AG08395 (cell line): ENCODE measurements around the gene RYR1.
"Not testable (repeated sequence)": the region's sequence is repeated elsewhere in the genome, so short reads cannot be mapped to it uniquely, and the experiment has no call there.

Experiments
- DNase-seq: peaks from one replicate; pipeline ENCODE4 v3.0.0; 2012; ENCODE audit warnings: mixed read lengths, low spot score

Gene RYR1

GRCh38 chr19:38427035-38427677 lies 6.3 kb upstream of the RYR1 start:
- DNase-seq: not testable (repeated sequence)

DNA sequence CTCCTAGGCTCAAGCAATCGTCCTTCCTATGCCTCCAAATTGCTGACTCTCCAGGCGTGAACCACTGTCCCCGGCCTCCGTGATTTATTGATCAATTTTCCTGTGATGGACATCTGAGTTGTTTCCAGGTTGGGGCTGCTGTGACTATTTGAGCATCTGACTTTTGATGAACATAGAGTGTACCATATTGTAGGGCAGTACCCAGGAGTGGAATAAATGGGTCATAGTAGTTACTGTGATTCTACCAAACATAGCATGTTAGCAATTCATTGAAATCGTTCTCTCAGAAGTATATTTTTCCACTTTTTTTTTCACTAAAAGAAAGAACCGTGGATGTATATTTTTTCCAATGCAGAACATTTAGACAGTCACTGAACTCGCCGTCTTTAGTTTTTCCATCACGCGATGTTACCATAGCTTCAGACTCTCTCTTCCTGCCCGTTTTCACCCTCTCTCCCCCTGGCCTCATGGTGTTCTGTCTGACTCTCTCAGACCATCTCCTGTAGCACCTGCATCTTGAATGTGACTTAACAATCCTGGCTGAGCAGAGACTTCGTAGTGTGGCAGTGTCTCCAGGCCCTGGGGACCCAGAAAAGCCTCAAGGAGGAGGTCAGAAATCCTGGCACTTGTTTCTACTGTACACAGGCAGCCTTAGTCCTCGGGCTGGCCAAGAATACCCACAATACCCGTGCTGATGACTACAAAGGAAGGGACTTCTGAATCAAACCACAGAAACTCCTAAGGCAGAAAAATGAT lies 4.3 kb upstream of the RYR1 start:
- DNase-seq: no peak

- DNase-seq: no peak
These were observed 3.7 kb upstream of the RYR1 start for GRCh38 chr19:38429811-38430156.

GRCh38 chr19:38430931-38431330 lies 2.6 kb upstream of the RYR1 start:
- no peak for DNase-seq

DNA sequence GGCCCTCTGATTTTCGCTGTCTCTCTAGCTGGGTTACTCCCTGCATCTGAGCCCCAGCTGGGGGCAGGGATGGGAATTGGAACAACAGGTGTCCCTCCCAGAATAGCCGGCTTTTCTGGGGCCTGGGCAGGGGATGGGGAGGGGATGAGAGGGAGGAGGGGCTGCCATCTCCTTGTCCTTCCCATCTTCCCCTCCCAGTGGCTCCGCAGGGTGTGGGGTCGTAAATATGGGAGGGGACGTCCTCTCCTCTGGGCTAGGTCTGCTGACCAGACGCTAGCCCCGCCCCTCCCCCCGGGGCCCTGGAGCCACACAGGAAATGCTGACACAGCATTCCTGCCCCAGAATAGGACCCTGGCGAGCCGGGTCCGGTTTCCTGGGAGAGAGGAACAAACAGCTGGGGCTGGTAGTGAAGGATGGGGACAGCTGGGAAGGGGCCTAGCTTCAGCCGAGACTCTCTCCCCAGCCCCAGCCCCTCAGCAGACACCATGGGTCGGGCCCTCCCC lies 1.1 kb downstream of the RYR1 start:
- no peak for DNase-seq

GRCh38 chr19:38437295-38437694 lies 3.8 kb downstream of the RYR1 start:
- DNase-seq: no peak

- DNase-seq: no peak
These were observed 4.4 kb downstream of the RYR1 start for GRCh38 chr19:38437917-38438316.

DNA sequence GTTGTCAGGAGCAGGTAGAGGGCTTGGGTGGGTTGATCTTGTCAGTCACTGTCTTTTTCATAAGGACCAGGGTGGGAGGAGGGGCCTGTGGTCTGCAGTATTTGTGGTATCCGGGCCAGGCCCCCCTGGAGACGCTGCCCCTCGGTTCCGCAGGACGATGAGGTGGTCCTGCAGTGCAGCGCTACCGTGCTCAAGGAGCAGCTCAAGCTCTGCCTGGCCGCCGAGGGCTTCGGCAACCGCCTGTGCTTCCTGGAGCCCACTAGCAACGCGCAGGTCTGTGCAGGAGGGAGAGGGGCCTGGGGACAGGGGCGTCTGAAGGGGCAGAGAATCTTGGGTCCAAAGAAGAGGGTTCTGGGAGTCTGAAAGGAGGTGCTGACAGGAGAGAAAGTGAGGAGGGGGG lies 7.1 kb downstream of the RYR1 start:
- no peak for DNase-seq

- DNase-seq: no peak
These were observed 8.3 kb downstream of the RYR1 start for GRCh38 chr19:38441657-38442348.

GRCh38 chr19:38442736-38443135 lies 9.2 kb downstream of the RYR1 start:
- DNase-seq: no peak

DNA sequence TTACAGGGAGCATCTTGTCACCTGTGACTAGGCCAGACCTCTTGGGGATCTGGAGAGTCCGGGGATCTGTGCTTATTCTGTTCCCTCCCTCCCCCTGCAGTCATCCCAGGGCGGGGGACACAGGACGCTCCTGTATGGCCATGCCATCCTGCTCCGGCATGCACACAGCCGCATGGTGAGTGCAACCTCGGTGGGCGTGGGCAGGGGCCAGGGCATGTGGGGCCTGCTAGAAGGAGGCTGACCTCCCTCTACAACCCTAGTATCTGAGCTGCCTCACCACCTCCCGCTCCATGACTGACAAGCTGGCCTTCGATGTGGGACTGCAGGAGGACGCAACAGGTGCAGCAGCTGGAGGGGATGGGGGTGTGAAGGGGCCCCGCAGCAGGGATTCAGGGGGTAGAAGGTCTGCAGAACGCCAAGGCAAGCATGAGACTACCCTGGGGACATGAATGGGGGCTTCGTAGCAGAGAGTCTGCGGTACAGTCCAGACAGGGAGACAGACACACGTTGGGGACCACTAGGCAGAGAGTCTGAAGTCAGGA lies 10.0 kb downstream of the RYR1 start:
- DNase-seq: no peak

GRCh38 chr19:38444026-38444425 lies 10.5 kb downstream of the RYR1 start:
- no peak for DNase-seq

DNA sequence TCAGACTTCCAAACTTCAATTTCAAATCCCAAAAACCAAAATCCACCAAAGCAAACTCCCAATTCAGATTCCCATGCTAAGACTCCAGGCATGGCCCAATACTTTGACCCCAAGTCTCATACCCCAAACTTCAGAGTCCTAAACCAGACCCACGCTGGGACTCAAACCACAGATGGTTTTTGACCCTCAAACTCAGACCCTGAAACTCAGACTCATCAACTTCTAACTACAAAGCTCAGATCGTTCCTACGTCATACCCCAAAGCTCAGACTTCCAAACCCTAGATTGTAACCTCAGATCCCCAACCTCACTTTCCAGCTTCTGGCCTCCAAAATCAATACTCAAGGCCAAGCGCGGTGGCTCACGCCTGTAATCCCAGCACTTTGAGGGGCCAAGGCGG lies 11.9 kb downstream of the RYR1 start:
- DNase-seq: no peak

DNA sequence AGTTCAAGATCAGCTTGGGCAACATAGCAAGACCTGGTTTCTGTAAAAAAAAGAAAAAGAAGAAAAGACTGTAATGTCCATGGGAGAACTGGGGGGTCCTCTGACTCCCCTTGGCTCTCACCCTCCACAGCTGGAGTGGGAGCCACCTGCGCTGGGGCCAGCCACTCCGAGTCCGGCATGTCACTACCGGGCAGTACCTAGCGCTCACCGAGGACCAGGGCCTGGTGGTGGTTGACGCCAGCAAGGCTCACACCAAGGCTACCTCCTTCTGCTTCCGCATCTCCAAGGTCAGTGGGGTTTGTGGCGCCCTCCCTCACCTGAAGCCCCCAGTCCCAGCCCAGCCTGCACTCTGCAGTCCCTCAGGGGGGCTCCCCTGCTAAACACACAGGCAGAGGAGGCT lies 14.7 kb downstream of the RYR1 start:
- DNase-seq: no peak

- DNase-seq: no peak
These were observed 16.0 kb downstream of the RYR1 start for GRCh38 chr19:38449518-38449917.

DNA sequence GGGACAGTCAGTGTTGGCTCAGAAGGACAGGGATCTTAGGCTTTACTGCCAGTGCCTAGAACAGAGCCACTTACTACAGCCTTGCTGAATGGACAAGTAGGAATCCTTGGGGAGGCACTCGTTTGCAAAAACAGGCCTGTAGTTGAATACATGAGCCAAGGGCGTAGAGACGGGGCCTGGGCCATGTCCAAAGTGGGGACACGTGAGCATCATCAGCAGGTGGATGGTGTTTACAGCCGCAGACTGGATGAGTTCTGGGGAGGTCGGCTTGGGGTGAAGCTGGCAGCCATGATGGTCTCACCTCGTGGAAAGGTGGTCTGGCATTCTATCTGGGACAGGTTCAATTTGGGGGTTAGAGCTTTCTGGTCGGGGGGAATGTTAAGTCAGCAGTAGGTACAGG lies 17.5 kb downstream of the RYR1 start:
- no peak for DNase-seq

DNA sequence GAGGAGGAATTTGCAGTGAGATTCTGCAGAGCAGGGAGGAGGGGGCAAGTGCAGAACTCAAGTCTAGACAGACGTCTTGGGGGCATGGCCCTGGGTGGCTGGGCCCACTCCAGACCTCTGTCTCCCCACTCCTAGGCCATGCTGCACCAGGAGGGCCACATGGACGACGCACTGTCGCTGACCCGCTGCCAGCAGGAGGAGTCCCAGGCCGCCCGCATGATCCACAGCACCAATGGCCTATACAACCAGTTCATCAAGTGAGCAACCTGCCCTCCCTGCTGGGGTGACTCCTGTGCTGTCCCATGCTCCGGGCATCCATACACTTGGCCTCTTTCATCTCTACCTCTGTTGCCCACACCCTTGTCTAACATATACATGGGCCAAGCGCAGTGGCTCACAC lies 18.1 kb downstream of the RYR1 start:
- DNase-seq: no peak

GRCh38 chr19:38452430-38453366 lies 19.2 kb downstream of the RYR1 start:
- DNase-seq: no peak

- DNase-seq: no peak
These were observed 20.1 kb downstream of the RYR1 start for GRCh38 chr19:38453596-38453995.

DNA sequence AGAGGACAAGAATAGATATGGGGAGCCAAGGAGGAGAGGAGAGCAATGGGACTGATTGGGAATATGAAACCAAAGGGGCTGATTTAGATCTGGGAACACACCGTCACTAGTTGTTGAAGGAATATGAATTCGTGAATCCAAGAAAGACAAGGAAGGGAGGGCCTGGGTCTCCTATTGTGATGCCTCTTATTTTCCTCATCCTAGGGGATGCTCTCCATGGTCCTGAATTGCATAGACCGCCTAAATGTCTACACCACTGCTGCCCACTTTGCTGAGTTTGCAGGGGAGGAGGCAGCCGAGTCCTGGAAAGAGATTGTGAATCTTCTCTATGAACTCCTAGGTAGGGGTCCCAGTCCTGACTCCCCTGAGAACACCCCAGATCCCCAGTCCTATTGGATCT lies 21.5 kb downstream of the RYR1 start:
- DNase-seq: no peak

DNA sequence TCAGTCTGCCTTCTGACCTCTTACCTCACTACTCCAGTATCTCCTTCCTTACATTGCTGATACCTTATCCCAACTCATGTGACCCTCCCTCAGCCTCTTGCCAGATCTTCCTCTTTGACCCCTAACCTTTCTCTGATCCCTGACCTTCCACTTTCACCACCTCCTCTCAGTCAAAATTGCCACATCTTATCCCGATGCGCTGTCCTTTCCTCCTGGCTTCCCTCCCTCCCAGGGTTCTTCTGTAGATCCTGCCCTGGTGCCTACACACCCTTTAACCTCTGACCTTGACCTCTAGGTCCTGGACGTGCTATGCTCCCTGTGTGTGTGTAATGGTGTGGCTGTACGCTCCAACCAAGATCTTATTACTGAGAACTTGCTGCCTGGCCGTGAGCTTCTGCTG lies 23.7 kb downstream of the RYR1 start:
- no peak for DNase-seq
